ENCODE data around the gene SYCN.

The SYCN gene

DNA sequence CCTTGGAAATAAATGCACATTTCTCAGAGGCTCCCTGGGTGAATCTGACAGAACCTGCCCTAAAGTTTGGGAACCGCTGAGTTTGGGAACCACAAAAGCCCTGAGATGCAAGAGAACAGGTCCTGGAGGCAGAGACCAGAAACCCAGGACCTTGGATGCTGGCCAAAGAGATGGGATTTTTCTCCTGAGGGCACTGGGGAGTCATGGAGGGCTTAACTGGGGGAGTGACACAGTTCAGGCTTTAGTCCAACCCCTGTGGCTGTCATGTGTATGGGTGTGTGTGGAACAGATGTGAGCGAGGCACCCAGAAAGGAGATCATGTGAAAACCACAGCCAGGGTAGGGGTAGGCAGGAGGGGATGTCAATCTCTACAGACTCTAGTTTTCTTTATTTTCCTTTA lies 11.2 kb downstream of the SYCN start:
- no peak for DNase-seq

DNA sequence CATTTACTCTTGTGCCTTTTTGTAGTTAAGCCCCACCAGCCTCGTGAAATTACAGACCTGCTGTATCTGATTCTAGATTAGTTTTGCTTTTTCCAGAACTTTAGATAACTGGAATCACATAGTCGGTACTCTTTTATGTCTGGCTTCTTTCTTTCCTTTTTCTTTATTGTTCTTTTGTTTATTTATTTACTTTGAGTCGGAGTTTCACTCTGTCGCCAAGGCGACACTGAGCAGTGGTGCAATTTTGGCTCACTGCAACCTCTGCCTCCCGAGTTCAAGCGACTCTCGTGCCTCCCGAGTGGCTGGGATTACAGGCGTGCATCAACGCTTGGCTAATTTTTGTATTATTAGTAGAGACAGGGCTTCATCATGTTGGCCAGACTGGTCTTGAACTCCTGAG lies 13.3 kb downstream of the SYCN start:
- DNase-seq: no peak

DNA sequence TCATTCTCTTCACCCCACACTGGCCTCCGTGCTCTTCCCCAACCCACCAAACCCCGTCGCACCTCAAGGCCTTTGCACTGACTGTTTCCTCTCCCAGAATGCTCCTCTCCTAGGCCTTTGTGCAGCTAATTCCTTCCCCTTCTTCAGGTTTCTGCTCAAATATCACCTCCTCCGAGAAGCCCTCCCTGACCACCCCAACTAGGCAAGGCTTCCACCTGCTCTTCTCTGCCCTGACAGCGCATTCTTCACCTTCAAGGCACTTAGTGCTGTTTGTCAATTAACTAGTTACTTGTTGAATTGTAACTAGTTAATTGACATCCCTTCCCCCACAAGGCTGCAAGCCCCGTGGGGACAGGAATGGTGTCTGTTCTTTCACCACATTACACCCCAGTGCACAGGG lies 15.1 kb downstream of the SYCN start:
- no peak for DNase-seq

DNA sequence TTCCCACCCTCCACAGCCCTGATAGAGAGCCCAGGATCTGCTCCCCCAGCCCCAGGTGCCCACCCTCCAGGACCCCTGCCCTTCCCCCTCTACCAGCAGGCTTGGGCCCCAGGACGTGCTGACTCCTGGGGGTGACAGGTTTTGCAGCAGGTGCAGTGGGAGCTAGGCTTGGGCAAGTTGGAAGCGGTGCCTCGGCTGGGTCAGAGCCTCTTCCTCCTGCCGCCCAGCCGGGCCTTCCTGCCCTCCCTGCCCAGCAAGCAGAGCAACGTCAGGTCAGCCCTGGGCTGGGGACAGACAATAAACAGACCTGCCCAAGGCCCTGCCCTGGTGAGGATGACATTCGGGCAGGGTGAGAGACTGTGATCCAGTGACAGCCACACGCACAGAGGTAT lies 16.5 kb downstream of the SYCN start:
- DNase-seq: no peak

DNA sequence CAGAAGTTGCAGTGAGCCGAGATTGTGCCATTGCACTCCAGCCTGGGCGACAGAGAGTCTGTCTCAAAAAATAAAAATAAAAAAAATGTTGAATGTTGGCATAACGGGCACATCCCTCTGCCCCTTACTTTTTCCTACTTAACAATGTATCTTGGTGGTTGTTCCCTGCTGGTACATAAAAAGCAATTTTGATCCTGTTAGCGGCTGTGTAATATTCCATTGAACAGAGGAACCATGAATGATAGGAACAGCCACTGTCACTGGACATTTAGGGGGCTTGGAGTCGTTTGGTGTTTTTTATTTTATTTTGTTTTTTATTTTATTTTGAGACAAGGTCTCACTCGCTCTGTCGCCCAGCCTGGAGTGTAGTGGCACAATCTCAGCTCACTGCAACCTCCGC lies 17.7 kb downstream of the SYCN start:
- no peak for DNase-seq

DNA sequence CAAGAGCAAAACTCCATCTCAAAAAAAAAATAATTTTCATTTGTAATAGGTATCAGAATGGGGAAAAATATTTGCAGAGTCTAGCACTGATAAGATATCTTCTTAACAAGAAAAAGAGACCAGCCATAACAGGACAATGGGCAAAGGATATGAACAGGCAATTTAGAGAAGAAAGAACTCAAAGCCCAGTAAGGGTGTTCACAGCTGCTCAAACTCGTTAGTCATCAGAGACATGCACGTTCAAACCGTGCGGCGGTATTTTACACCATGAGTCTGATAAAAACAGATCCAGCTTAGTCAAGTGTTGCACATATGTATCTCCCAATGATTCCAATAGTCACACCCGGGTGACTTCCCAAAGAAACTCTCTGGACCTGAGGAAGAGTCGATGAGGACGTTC lies 21.0 kb downstream of the SYCN start:
- DNase-seq: no peak

DNA sequence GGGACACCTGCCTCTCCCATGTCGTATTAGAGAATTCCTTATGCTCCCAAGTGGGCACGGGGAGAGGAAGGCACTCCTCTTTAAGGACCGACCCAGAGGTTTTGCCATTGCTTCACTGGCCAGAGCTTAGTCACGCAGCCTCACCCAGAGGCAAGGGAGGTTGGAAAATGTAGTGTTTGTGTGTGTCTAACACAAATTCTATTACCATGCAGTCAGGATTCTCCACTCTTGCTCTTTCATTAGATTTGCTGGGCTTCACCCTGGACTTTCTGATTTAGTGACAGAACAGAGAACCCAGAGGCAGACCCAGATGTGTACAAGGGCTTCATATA lies 21.9 kb downstream of the SYCN start:
- no peak for DNase-seq

DNA sequence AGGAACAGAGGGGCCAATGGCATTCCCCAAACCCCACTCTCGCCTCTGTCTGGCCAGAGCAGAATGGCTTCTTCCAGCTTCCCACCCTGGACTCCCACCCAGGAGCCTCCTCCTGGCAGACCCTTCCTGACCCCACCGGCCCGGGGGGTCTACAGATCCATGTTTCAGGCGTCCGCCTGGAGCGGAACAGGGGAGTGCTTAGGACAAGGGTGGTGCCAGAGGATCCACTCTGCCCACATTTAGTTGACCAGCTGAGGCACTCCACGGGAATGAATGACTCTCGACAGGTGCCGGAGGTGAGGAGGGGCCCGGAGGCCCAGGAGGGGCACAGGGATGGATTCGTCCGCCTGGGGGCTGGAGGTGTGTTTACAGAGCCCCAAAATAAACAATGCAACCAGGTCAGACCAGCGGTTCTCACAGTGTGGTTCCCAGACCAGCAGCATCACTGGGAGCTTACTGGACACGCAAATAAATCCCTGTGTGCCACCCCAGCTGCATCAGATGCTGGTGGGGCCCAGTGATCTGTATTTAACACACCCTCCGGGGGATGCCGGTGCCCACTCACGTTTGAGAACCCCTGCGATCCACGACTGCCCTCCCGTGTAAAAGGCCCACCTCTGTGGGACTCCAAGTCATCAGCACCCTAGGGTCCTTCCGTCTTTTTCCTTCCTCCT lies 22.4 kb downstream of the SYCN start:
- DNase-seq: no peak

DNA sequence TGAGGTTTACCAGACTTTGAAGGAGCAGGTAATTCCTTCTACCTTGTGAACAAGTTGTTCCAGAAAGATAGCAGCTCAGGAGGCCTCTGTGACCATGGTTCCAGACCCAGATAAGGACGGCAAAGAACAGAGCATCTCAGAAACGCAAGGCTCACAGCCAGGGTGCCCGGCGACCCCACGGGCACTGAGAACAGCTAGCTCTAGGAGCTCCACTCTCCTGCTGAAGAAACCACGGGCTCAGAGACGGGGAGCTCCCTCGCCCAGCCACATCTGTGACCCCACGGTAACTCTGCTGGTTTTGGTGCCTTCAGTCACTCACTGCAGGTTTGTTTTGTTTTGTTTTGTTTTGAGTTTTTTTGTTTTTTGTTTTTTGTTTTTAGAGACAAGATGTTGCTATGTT lies 23.3 kb downstream of the SYCN start:
- no peak for DNase-seq

DNA sequence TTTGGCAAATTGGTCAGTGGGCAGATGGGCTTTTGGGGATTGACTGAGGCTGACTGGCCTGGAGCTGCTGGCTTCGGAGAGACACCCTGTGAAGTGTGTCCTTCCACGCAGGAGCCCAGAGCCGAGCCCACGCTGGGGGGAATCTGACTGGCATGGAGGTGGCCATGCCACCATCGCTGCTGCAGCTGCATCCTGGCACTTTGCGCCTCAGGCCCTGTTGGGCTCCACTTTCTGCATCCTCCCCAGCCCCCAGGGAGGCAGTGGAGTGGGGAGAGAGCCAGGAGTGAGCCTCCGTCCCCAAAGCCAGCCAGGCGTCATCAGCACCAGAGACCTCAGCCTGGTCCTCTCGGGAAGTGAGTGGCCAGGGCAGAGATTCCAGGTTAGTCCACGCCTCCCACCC lies 24.3 kb downstream of the SYCN start:
- DNase-seq: no peak

DNA sequence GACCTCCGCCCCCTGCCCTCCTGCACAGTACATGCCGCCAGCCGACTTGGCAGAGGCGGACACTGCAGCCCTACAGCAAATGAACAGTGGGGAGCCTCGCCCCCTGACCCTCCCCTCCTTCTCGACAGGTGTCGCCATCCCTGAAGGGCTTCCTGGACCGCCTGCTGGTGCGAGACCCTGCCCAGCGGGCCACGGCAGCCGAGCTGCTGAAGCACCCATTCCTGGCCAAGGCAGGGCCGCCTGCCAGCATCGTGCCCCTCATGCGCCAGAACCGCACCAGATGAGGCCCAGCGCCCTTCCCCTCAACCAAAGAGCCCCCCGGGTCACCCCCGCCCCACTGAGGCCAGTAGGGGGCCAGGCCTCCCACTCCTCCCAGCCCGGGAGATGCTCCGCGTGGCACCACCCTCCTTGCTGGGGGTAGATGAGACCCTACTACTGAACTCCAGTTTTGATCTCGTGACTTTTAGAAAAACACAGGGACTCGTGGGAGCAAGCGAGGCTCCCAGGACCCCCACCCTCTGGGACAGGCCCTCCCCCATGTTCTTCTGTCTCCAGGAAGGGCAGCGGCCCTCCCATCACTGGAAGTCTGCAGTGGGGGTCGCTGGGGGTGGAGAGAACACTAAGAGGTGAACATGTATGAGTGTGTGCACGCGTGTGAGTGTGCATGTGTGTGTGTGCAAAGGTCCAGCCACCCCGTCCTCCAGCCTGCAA lies 25.6 kb downstream of the SYCN start:
- no peak for DNase-seq

DNA sequence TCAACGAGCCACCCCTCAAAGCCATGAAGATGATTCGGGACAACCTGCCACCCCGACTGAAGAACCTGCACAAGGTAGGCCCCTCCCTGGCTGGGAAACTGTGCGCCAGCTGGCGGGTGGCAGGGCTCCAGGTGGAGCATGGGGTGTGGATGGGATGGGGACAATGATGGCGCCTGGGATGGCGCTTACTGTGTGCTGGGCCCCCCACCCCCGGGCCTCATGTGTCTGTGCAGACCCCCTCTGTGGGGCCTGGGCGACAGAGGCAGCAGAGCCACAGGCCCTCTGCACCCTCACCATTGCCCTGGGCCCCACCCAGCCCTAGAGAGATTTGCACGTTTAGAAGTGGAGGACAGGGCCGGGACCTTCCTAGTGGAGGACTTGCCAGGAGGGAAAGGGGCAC lies 26.3 kb downstream of the SYCN start:
- no peak for DNase-seq

DNA sequence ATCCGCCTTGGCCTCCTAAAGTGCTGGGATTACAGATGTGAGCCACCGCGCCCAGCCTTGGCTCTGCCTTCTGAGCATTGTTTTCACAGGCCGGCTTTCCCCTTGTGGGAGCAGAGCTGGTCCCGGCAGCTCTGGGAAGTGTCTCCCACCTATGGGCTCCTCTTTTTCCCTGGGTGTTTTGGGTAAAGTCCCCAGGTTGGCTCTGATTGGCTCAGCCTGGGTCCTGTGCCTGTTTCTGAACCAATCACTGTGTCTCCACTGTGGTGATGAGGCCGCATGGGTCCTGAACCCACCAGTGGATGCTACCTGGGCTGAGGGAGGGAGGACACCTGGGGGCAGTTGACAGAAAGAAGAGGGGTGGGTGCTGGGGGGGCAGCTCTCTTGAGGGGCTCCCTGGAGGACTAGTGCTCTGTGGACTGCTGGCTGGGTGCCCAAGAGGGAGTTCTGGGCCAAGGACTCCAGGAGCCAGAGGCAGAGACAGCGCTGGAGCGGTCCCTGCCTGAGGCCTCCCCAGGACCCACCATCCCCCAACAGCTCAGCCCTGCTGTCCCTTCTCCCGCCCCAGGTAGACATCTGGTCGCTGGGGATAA lies 26.9 kb downstream of the SYCN start:
- DNase-seq: no peak

DNA sequence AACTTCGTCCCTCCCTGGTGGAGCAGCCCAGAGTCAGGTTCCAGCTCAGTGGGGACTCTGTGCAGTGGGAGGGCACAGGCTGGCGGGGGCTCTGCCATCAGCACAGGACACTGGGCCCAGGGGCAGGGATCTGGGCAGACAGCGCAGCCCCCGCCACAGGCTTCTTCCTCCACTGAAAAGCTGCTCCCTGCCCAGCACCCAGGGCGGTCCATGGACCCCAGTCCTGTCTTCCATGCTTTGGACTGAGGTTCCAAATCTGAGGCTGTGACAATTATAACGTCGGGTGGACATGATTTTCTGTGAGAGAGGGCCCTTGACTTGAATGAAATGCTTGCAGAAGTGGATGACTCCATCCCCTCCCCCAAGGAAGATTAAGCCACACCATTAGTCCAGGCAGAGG lies 28.5 kb downstream of the SYCN start:
- no peak for DNase-seq

DNA sequence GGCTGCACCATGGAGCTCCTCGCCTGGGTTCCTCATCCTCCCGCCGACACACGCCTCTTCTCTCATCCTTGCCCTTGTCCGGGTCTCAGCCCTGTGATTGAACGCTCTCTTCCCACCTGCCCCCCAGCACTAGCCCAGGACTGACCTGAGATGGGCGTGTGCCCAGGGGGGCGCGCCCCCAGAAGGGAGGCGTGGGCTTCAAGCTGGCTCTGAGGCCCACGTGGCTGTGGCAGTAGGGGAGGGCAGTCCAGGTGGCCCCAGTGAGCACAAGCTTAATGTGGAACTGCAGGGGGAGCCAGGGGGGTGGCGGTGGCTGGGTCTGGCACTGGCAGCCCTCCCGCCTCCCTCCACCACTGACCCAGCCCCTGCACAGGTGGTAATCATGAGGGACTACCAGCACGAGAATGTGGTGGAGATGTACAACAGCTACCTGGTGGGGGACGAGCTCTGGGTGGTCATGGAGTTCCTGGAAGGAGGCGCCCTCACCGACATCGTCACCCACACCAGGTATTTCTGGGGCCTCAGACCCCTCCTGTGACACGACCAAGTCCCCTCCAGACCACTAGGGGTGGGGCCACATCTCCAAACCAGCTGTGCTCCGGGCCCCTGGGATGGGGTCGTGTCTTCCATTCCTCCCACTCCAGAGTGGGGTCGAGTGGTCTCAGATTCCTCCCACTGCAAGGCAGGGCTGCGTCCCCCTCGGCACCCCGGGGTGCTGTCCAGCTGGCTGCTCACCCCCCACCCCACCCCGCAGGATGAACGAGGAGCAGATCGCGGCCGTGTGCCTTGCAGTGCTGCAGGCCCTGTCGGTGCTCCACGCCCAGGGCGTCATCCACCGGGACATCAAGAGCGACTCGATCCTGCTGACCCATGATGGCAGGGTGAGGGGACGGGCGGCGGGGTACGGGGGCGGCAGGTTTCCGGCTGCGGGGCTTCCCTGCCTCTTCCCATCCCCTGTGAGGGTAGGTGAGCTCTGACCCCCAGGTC lies 29.2 kb downstream of the SYCN start:
- DNase-seq: no peak

DNA sequence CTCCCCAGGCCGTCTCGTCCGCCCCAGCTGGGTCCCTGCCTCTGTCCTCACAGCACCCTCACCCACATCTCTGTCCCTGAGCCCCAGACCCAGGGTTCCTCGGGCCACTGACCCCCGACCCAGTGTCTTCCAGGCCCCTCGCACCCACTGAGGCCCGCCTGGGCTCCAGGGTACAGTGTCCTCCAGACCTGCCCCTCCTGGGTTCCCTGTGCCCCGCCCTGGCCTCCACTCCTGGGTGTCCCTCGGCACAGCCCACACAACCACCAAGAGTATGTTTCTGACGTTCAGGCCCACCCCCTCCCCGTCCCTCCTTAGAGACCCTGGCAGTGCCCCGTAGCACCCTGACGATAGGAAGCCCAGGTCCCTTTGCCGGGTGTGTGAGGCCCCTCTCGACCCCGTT lies 29.9 kb downstream of the SYCN start:
- DNase-seq: no peak

DNA sequence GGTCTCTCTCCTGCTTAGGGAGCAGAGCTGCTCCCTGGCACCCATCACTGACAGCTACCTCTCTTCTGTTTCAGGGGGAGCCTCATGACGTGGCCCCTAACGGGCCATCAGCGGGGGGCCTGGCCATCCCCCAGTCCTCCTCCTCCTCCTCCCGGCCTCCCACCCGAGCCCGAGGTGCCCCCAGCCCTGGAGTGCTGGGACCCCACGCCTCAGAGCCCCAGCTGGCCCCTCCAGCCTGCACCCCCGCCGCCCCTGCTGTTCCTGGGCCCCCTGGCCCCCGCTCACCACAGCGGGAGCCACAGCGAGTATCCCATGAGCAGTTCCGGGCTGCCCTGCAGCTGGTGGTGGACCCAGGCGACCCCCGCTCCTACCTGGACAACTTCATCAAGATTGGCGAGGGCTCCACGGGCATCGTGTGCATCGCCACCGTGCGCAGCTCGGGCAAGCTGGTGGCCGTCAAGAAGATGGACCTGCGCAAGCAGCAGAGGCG lies 30.5 kb downstream of the SYCN start:
- no peak for DNase-seq

DNA sequence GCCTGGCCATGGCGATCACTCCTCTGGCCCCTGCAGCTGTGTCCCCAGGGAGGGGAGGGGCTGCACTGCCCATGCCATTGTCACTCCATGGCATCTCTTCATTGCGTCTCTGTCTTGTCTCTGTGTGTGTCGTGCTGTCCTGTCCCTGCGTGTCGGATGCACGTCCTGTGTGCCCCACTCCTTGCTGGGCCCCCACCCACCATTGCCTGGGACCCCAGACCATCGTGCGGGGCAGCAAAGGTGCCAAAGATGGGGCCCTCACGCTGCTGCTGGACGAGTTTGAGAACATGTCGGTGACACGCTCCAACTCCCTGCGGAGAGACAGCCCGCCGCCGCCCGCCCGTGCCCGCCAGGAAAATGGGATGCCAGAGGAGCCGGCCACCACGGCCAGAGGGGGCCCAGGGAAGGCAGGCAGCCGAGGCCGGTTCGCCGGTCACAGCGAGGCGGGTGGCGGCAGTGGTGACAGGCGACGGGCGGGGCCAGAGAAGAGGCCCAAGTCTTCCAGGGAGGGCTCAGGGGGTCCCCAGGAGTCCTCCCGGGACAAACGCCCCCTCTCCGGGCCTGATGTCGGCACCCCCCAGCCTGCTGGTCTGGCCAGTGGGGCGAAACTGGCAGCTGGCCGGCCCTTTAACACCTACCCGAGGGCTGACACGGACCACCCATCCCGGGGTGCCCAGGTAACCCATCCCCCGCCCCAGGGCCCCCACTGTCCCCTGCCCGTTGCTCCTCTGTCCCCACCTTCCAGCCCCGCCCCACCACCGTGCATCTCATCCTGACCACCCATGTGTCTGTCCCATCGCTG lies 31.2 kb downstream of the SYCN start:
- DNase-seq: no peak

DNA sequence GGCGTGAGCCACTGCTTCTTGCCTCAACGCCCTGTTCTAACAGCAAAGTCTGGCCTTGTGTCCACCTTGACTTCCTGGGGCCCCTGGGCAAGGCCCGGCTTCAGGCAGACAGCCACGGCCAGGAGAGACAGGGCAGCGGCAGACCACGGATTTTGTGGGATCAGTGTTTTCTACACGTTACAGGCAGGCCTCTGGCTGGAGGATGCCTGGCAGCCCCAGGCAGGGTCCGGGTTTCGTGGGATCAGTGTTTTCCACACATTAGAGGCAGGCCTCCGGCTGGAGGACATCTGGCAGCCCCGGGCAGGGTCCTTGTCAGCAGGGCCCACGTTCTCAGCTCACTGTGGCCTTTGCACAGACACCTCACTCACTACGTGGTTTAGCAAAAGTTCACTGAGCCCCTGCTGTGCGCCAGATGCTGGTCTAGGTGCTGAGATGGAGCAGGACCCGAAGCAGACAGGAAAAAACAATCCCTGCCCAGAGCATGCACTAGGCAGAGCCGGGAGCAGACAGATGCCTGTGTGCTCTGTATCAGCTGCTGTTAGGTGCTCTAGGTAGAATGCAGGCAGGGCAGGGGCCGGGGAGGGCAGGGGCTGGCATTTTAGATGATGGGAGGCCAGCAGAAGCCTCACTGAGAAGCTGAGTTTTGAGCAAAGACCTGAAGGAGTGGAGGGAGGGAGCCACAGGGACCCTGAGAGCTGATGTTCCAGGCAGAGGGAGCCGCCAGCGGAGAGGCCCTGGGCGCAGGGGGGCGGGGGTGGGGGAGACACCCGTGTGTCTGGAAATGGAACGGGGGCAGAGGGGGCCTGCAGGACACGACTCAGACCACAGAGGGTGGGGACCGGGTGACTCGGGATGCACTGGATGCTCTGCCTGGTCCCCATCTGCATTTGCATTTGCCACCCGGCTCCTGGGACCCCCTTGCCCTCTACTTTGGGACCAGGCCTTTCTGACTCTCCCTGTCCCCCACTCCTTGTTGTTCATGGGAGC lies 32.3 kb downstream of the SYCN start:
- no peak for DNase-seq

DNA sequence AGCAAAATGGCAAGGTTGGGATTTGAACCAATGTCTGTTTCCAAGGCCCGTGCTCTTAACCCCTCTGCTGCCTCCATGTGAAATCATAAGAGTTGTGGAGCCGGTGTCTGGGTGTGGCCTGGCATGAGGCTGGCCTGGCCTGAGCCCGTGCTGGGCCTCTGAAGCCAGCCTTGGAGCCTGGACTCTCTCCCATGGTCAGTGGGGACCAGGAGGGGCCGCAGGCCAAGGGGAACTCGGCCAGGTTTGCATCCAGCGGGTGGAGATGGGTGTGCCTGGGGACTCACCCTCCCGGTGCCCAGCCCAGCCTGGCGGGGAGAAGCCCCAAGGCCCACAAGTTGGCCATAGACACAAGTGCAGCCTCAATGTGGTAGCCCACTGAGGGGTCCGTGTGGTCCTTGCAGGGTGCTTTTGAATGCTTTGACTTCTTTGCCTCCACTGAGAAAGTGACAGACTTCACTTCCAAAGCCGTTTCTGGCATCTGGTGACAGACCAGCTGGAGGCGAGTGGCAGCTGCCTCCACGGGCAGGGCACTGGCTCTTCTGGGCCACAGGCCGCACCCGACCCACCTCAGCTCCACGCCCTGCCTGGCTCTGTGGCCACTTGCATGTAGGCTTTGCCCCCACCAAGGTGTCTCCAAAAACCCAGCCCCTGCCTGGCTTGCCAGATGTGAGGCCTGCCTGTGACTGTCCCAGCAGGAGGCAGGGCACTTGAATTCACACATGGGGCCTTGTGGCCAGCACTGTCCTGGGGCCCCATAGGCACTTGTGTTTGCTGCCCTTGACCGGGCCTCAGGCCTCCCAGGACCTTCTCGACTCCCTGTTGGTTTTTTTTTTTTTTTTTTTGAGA lies 33.5 kb downstream of the SYCN start:
- DNase-seq: no peak
